Right lobe of liver (tissue), 4 donors: ENCODE measurements around the gene MBNL2.

Source experiments
- CTCF ChIP-seq, 4 donors: fragments of 200-600 bp in 3 of 4; fragments of 450-650 bp in 1 of 4; IDR thresholded peaks; one replicate each; pipeline versions ENCODE4 v1.5.1 to v1.8.0; 2016 to 2022; ENCODE audit warnings: antibody characterized with exemption in 4 of 4, mild to moderate bottlenecking in 2 of 4
- POLR2A ChIP-seq: fragments of 450-650 bp; IDR thresholded peaks from one replicate; pipeline ENCODE4 v1.6.1; 2017; ENCODE audit warnings: antibody characterized with exemption, mild to moderate bottlenecking
- donor health status: DM: no; HTN: no; CAD: no.
- donor health status: DM: no; HTN: no; CAD: no.
- donor health status: DM: no; HTN: yes; CAD: no.

- TF ChIP-seq CTCF (IDR thresholded peaks at IDR 0.05) (no peak), POLR2A (no peak)
Observed at GRCh38 chr13:97205465-97205864, 16.7 kb upstream of the MBNL2 start.
